ENCODE data around the gene DNMT3A.

DNA sequence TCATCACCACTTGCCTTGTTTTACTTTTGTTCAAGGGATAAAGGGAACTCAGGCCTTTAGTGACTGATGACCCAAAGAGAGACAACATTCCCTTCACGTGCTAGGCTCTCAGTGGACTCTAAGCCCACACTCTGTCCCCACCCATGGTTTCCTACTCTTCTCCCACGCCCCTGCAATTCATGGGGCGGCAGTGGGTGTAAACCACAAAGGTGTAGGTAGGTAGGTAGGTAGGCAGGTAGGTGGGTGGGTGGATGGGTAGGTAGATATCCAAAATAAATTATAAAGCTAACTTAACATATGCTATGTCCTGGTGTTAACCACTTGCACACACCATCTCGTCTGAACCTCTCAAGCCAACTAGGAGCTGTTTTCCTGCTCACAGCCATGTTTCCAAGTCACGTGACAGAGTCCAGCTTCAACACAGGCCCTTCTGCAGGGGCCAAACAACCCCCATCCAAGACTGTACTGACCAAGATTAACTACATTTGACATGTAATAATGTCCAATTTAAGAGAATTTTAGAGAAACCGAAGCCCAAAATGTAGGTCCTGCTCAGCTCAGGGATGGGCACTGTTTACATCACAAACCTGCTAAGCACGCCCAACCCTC lies 33.7 kb downstream of the DNMT3A start:
- no peak for TF ChIP-seq EZH2 (IDR thresholded peaks at IDR 0.05; ENCODE audit: borderline replicate concordance, insufficient read depth, low read depth, low read length, poor library complexity, severe bottlenecking)
- no peak for TF ChIP-seq CTCF (IDR thresholded peaks at IDR 0.05)

All from B cell (primary cell).